SH-SY5Y (cell line): ENCODE data around the gene CIAPIN1.

ENCODE experiments used
- GATA2 ChIP-seq: IDR thresholded peaks from 2 replicates; pipeline ENCODE4 v1.6.1; 2011; ENCODE audit warnings: mild to moderate bottlenecking, low read depth, low read length
- GATA3 ChIP-seq: IDR thresholded peaks from 2 replicates; pipeline ENCODE4 v1.6.1; 2011; ENCODE audit warnings: low read depth, mild to moderate bottlenecking, low read length, moderate library complexity

CIAPIN1 gene

GRCh38 chr16:57432505-57432904 lies 14.7 kb downstream of the CIAPIN1 start:
- TF ChIP-seq GATA2, result no peak
- no peak for TF ChIP-seq GATA3

GRCh38 chr16:57430955-57431354 lies 16.2 kb downstream of the CIAPIN1 start:
- TF ChIP-seq GATA2, result no peak
- TF ChIP-seq GATA3, result no peak

- TF ChIP-seq GATA2 (no peak), GATA3 (no peak)
Measured at GRCh38 chr16:57427824-57428223, 19.4 kb downstream of the CIAPIN1 start.

GRCh38 chr16:57427307-57427706 lies 19.9 kb downstream of the CIAPIN1 start:
- TF ChIP-seq GATA2 (no peak), GATA3 (no peak)

- TF ChIP-seq GATA2 (no peak), GATA3 (no peak)
Measured at GRCh38 chr16:57426356-57426755, 20.8 kb downstream of the CIAPIN1 start.

GRCh38 chr16:57424583-57424982 lies 22.6 kb downstream of the CIAPIN1 start:
- TF ChIP-seq GATA2 (no peak), GATA3 (no peak)

- no peak for TF ChIP-seq GATA3
- TF ChIP-seq GATA2, result no peak
Measured at GRCh38 chr16:57423152-57423551, 24.0 kb downstream of the CIAPIN1 start.

- TF ChIP-seq GATA2 (no peak), GATA3 (no peak)
Measured at GRCh38 chr16:57422026-57422944, 24.9 kb downstream of the CIAPIN1 start.

GRCh38 chr16:57419506-57419905 lies 27.7 kb downstream of the CIAPIN1 start:
- TF ChIP-seq GATA3 (no peak), GATA2 (no peak)

GRCh38 chr16:57416084-57416483 lies 31.1 kb downstream of the CIAPIN1 start:
- TF ChIP-seq GATA3, result no peak
- no peak for TF ChIP-seq GATA2

- TF ChIP-seq GATA3 (no peak), GATA2 (no peak)
Measured at GRCh38 chr16:57413733-57414132, 33.5 kb downstream of the CIAPIN1 start.

- TF ChIP-seq GATA3, result no peak
- no peak for TF ChIP-seq GATA2
Measured at GRCh38 chr16:57413301-57413730, 33.9 kb downstream of the CIAPIN1 start.

- TF ChIP-seq GATA2 (no peak), GATA3 (no peak)
Measured at GRCh38 chr16:57412584-57412983, 34.6 kb downstream of the CIAPIN1 start.

- no peak for TF ChIP-seq GATA2
- TF ChIP-seq GATA3, result no peak
Measured at GRCh38 chr16:57411362-57411976, 35.7 kb downstream of the CIAPIN1 start.

- TF ChIP-seq GATA2, result no peak
- no peak for TF ChIP-seq GATA3
Measured at GRCh38 chr16:57409870-57410587, 37.2 kb downstream of the CIAPIN1 start.
